Measurements from ENCODE around the gene MLXIP.

Gene MLXIP

GRCh38 chr12:122032580-122032979, 46.0 kb upstream of the MLXIP start:
- peaks cover 16 to 33% of the 10 kb centered on the region in 2 experiments; a peak in 2 of 3 replicates for H3K36me3 ChIP-seq (ENCODE audit: control insufficient read depth in 2 of 2, insufficient read depth in 1 of 2, low read length in 2 of 2)
- no peak overlapping the region for H3K4me3 ChIP-seq (ENCODE audit: low read depth, low read length)
- H3K4me1 ChIP-seq (ENCODE audit: control insufficient read depth, insufficient read depth, low read length): no peaks in the 10 kb centered on the region; the same call in 1 of the 2 replicates
- POLR2A ChIA-PET: no interaction called here
- TF ChIP-seq GLI4 (tag by site-specific recombination; IDR thresholded peaks at IDR 0.05): no peak
- TF ChIP-seq ZNF404 (tag by site-specific recombination; IDR thresholded peaks at IDR 0.05): no peak
- TF ChIP-seq SCRT2 (tag by site-specific recombination; IDR thresholded peaks at IDR 0.05): no peak
- TF ChIP-seq SCRT1 (tag by site-specific recombination; IDR thresholded peaks at IDR 0.05; ENCODE audit: borderline replicate concordance): no peak
- TF ChIP-seq ZNF501 (tag by site-specific recombination; IDR thresholded peaks at IDR 0.05): no peak
- TF ChIP-seq GLI2 (tag by site-specific recombination; IDR thresholded peaks at IDR 0.05; ENCODE audit: borderline replicate concordance, low read depth): no peak
- TF ChIP-seq KLF8 (tag by site-specific recombination; IDR thresholded peaks at IDR 0.05): no peak
- TF ChIP-seq, protein P1, sequence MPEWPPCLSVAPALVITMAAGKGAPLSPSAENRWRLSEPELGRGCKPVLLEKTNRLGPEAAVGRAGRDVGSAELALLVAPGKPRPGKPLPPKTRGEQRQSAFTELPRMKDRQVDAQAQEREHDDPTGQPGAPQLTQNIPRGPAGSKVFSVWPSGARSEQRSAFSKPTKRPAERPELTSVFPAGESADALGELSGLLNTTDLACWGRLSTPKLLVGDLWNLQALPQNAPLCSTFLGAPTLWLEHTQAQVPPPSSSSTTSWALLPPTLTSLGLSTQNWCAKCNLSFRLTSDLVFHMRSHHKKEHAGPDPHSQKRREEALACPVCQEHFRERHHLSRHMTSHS (tag by site-specific recombination; IDR thresholded peaks at IDR 0.05): no peak
- no peak for TF ChIP-seq ZNF394 (tag by site-specific recombination; IDR thresholded peaks at IDR 0.05; ENCODE audit: borderline replicate concordance)
- TF ChIP-seq ZNF140 (tag by site-specific recombination; IDR thresholded peaks at IDR 0.05): no peak
- no peak for TF ChIP-seq ATF2 (tag by site-specific recombination; IDR thresholded peaks at IDR 0.05; ENCODE audit: low read depth)
- CTCF ChIA-PET: interaction anchor here (0.6 to 1.4 kb wide), 5 partner anchors 10 to 791 kb away, joined by 3 to 4 read pairs (median 3); no protein-coding TSS in a partner anchor
- H3K9me3 ChIP-seq (ENCODE audit: control insufficient read depth, insufficient read depth, low read depth, low read length): no peaks in the 10 kb centered on the region
- H3K27ac ChIP-seq (ENCODE audit: extremely low read depth, low read depth, low read length): no peak overlapping the region

DNA sequence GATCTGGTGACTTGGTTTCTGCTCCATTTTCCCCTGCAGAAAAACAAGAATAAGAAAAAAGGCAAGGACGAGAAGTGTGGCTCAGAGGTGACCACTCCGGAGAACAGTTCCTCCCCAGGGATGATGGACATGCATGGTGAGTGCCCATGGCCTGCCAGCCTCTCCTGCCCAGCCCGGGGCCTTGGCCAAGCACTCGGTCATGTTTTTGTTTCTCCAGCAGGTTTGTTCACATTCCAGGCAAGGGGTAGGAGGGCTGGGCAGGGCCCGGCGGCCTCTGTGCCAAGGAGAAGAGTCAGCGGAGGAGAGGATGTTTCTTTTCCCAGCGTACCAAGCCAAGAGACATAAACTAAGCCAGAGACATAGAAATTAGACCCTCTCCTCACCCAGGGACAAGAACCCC, 43.3 kb upstream of the MLXIP start:
- Histone ChIP-seq H3K9me3 (ENCODE audit: control insufficient read depth, insufficient read depth, low read depth, low read length) (no peaks in the 10 kb centered on the region), H3K4me3 (ENCODE audit: low read depth, low read length) (no peak overlapping the region), H3K27ac (ENCODE audit: extremely low read depth, low read depth, low read length) (no peak overlapping the region), H3K4me1 (ENCODE audit: control insufficient read depth, insufficient read depth, low read length) (no peaks in the 10 kb centered on the region; the same call in 1 of the 2 replicates), H3K36me3 (ENCODE audit: control insufficient read depth in 2 of 2, insufficient read depth in 1 of 2, low read length in 2 of 2) (peaks cover 33 to 42% of the 10 kb centered on the region in 2 experiments; a peak in 2 of 3 replicates)
- ChIA-PET POLR2A (no interaction called here), CTCF (no interaction called here)
- TF ChIP-seq, protein P2, sequence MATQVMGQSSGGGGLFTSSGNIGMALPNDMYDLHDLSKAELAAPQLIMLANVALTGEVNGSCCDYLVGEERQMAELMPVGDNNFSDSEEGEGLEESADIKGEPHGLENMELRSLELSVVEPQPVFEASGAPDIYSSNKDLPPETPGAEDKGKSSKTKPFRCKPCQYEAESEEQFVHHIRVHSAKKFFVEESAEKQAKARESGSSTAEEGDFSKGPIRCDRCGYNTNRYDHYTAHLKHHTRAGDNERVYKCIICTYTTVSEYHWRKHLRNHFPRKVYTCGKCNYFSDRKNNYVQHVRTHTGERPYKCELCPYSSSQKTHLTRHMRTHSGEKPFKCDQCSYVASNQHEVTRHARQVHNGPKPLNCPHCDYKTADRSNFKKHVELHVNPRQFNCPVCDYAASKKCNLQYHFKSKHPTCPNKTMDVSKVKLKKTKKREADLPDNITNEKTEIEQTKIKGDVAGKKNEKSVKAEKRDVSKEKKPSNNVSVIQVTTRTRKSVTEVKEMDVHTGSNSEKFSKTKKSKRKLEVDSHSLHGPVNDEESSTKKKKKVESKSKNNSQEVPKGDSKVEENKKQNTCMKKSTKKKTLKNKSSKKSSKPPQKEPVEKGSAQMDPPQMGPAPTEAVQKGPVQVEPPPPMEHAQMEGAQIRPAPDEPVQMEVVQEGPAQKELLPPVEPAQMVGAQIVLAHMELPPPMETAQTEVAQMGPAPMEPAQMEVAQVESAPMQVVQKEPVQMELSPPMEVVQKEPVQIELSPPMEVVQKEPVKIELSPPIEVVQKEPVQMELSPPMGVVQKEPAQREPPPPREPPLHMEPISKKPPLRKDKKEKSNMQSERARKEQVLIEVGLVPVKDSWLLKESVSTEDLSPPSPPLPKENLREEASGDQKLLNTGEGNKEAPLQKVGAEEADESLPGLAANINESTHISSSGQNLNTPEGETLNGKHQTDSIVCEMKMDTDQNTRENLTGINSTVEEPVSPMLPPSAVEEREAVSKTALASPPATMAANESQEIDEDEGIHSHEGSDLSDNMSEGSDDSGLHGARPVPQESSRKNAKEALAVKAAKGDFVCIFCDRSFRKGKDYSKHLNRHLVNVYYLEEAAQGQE (tag by site-specific recombination; IDR thresholded peaks at IDR 0.05): no peak
- TF ChIP-seq ZNF391 (tag by site-specific recombination; IDR thresholded peaks at IDR 0.05; ENCODE audit: borderline replicate concordance, low read depth) (no peak), ZNF426 (tag by site-specific recombination; IDR thresholded peaks at IDR 0.05) (no peak), ZNF677 (tag by site-specific recombination; IDR thresholded peaks at IDR 0.05) (no peak), ZNF132 (tag by site-specific recombination; IDR thresholded peaks at IDR 0.05; ENCODE audit: borderline replicate concordance) (no peak), ZNF280D (tag by site-specific recombination; IDR thresholded peaks at IDR 0.05) (no peak), ZNF146 (tag by site-specific recombination; IDR thresholded peaks at IDR 0.05) (no peak), MYNN (tag by site-specific recombination; IDR thresholded peaks at IDR 0.05; ENCODE audit: borderline replicate concordance) (no peak), ZNF169 (tag by site-specific recombination; IDR thresholded peaks at IDR 0.05) (no peak), ZNF133 (tag by site-specific recombination; IDR thresholded peaks at IDR 0.05) (no peak), ZNF23 (tag by site-specific recombination; IDR thresholded peaks at IDR 0.05; ENCODE audit: borderline replicate concordance) (no peak), SP7 (tag by site-specific recombination; IDR thresholded peaks at IDR 0.05) (no peak), ZBTB7A (tag by site-specific recombination; IDR thresholded peaks at IDR 0.05; ENCODE audit: low read depth) (no peak)
- TF ChIP-seq, protein P3, sequence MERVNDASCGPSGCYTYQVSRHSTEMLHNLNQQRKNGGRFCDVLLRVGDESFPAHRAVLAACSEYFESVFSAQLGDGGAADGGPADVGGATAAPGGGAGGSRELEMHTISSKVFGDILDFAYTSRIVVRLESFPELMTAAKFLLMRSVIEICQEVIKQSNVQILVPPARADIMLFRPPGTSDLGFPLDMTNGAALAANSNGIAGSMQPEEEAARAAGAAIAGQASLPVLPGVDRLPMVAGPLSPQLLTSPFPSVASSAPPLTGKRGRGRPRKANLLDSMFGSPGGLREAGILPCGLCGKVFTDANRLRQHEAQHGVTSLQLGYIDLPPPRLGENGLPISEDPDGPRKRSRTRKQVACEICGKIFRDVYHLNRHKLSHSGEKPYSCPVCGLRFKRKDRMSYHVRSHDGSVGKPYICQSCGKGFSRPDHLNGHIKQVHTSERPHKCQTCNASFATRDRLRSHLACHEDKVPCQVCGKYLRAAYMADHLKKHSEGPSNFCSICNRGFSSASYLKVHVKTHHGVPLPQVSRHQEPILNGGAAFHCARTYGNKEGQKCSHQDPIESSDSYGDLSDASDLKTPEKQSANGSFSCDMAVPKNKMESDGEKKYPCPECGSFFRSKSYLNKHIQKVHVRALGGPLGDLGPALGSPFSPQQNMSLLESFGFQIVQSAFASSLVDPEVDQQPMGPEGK (tag by site-specific recombination; IDR thresholded peaks at IDR 0.05): no peak

All from HEK293 (cell line).